BJ (cell line): ENCODE data around the gene SPDEF. TPM values are rescaled to one million over a fixed set of nuclear protein-coding genes. Genes with fewer than 3 reads are reported as not detected.

Source experiments
- CTCF ChIA-PET: fragments of 350-600 bp; formaldehyde crosslinking; extraction: SDS; loops from one replicate; lab custom pipeline; 2021; ENCODE audit warnings: antibody characterized with exemption, inconsistent platforms; lab: Yijun Ruan, JAX
- POLR2A ChIA-PET: fragments of 300-600 bp; sonication (Branson Sonifier 250); formaldehyde crosslinking; extraction: SDS; loops from one replicate; lab custom pipeline; 2021; ENCODE audit warnings: antibody characterized with exemption; lab: Charles Lee
- DNase-seq: peaks from one replicate; pipeline ENCODE4 v3.0.0-alpha.2; 2011; ENCODE audit warnings: low read depth
- H3K27me3 ChIP-seq: 2 replicates; pipeline ENCODE4 v1.6.0; 2011; ENCODE audit warnings: low read length; ENCODE audit not compliant: control insufficient read depth, insufficient read depth
- H3K36me3 ChIP-seq: 2 replicates; pipeline ENCODE4 v1.5.1; 2011; ENCODE audit warnings: low read length; ENCODE audit not compliant: control insufficient read depth, insufficient read depth
- H3K4me3 ChIP-seq: 2 replicates; pipeline ENCODE4 v1.5.1; 2011; ENCODE audit warnings: low read depth, mild to moderate bottlenecking, control low read depth, low read length
- polyA plus RNA-seq: library from polyadenylated mRNA; depleted of rRNA; stranded (reverse); fragments of >200 nt; gene quantifications from 2 replicates; pipeline ENCODE4 v1.2.3, GENCODE V29; 2011
- TF ChIP-seq, protein P1 (sequence below): IDR thresholded peaks from 2 replicates; pipeline ENCODE4 v1.5.1; 2011; ENCODE audit warnings: low read depth, mild to moderate bottlenecking, control low read depth, inconsistent platforms, low read length, moderate library complexity; ENCODE audit not compliant: insufficient read depth

SPDEF gene
- polyA plus RNA-seq, 1 experiment: not detected

DNA sequence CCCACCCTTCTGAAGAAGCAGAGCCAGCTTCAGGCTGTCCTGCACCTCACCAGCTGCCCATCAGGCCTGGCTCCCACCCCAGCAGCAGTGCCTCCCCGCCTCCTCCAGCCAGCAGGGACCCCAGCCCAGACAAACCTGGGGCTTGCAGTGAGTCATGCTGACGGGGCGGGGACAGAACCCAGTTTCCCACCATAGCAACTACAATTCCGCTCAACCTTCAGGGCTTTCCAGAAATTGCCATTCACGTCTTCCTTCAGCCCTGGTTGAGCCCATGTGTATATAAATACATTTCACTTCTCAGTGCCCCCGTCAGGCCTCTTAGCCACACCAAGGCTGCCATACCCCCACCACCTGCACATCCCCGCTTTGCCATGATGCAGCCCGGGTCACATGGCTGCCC is 4.4 kb downstream of the SPDEF start:
- no peak overlapping the region for H3K4me3 ChIP-seq
- ChIA-PET POLR2A (no interaction called here), CTCF (no interaction called here)
- peaks cover 5% of the 10 kb centered on the region; the same call in 1 of the 2 replicates for H3K27me3 ChIP-seq
- no peaks in the 10 kb centered on the region for H3K36me3 ChIP-seq
- DNase-seq: no peak
- TF ChIP-seq, protein P1, sequence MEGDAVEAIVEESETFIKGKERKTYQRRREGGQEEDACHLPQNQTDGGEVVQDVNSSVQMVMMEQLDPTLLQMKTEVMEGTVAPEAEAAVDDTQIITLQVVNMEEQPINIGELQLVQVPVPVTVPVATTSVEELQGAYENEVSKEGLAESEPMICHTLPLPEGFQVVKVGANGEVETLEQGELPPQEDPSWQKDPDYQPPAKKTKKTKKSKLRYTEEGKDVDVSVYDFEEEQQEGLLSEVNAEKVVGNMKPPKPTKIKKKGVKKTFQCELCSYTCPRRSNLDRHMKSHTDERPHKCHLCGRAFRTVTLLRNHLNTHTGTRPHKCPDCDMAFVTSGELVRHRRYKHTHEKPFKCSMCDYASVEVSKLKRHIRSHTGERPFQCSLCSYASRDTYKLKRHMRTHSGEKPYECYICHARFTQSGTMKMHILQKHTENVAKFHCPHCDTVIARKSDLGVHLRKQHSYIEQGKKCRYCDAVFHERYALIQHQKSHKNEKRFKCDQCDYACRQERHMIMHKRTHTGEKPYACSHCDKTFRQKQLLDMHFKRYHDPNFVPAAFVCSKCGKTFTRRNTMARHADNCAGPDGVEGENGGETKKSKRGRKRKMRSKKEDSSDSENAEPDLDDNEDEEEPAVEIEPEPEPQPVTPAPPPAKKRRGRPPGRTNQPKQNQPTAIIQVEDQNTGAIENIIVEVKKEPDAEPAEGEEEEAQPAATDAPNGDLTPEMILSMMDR: no peak

DNA sequence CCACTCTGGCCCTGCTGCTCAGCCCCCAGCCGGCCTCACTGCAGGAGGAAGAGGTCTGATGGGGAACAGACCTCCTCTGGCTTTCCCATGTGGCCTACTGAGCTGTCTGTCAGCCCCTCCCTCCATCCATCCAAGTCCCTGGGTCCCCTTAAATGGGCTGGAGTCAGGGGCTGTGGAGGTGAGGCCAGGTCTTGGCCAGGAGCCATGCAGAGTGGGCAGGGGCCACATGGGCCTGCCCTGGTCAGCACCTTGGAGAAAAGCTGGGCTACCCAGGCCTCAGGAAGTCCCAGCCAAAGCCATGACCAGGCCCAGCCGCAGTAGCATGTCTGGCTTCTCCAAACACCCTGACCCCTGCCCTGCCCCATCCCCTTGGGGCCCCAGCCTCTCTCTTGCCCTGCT is 6.3 kb downstream of the SPDEF start:
- ChIA-PET POLR2A (no interaction called here), CTCF (interaction anchor here (0.6 kb wide), 1 partner anchor 364 kb away, joined by 3 read pairs; no protein-coding TSS in a partner anchor)
- TF ChIP-seq, protein P1: no peak
- H3K4me3 ChIP-seq: no peak overlapping the region
- DNase-seq: no peak
- peaks cover 5% of the 10 kb centered on the region; the same call in 1 of the 2 replicates for H3K27me3 ChIP-seq
- H3K36me3 ChIP-seq: no peaks in the 10 kb centered on the region

DNA sequence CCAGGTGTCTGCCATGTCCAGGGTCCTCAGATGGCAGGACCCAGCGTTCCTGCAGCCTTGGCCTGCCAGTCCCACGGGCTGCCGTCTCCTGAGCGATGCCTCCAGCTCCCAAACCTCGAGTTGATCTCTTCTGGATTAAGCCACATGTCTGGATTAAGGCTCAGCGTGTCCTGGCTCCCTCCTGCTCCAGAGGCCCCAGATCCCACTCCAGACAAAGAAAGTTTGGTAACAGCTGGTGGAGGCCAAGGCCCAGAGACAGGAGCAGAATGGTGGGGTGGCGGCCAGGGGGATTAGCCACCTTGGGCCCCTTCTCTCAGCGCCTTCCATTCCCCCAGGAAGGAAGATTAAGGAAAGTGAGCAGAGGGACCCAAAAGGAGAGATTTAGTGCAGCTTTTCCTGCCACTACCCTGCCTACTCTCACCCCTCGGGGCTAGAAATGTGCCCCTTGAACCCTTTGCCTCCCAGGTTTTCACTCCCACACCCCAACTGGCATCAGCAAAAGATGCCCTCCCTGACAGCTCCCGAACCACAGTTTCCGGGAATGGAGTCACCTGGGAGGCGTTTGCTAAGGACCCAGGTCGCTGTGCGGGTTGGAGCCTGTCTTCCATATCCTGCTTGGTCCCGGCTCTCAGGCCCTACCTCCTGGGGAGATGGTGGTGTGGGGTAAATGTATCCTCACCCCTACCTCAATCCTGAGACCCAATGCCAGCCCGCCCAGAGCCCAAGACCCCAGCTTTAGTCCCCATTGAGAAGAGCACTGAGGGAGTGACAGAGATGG is 6.9 kb downstream of the SPDEF start:
- TF ChIP-seq, protein P1: no peak
- Histone ChIP-seq H3K4me3 (no peak overlapping the region), H3K36me3 (no peaks in the 10 kb centered on the region), H3K27me3 (peaks cover 5% of the 10 kb centered on the region; the same call in 1 of the 2 replicates)
- DNase-seq: no peak
- ChIA-PET POLR2A (no interaction called here), CTCF (interaction anchor here (0.6 to 0.8 kb wide), 2 partner anchors 14 to 363 kb away, joined by 3 to 5 read pairs; no protein-coding TSS in a partner anchor)

DNA sequence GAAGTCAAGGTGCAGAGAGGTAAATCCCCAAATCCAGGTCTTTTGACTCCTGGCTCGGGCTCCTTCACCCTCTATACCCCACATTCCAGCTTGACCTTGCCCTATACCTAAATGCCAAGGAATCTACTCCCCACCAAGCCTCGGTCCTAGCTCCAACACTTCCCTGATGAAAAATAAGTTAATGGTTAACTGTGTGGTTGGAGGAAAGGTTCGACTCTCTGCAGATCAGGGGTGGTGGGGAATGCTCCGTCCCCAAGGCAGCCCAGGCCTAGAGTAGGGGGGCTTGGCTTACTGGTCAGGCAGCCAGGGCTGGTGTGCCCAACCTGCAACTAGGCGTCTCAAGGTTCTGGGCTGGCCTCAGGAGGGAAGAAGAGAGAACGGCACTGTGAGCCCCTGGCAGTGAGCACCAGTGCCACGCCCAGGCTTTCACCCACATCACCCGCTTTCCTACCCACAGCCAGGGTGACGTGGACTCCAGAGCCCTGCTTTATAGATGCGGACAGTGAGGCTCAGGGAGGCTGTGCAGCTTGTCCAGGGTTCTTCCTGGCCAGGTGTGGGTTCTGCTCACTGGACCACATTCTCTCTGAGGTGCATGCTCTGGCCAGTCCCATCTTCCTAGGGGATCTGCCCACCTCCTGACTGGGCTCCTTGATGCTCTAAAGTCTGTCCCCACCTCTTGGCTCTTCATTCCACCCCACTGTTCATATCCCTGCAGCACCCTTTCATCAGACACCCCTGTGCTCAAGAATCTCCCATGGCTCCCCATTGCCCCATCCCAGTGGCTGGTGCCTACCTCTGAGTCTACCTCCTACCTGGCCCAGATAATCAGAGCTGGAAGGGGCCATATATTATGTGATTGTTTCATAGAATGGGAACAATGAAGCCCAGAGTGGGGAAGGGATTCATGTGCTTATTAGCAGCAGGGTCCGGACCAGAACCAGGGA is 8.2 kb downstream of the SPDEF start:
- no peak for DNase-seq
- TF ChIP-seq, protein P1: no peak
- H3K27me3 ChIP-seq: peaks cover 5% of the 10 kb centered on the region; the same call in 1 of the 2 replicates
- H3K4me3 ChIP-seq: no peak overlapping the region
- ChIA-PET CTCF (interaction anchor here (0.8 kb wide), 2 partner anchors 12 to 15 kb away, joined by 3 to 5 read pairs; no protein-coding TSS in a partner anchor), POLR2A (no interaction called here)
- no peaks in the 10 kb centered on the region for H3K36me3 ChIP-seq
